SIG-M5 (cell line): ENCODE measurements around the gene PKD1L1.
"Not testable (repeated sequence)": the region's sequence is repeated elsewhere in the genome, so short reads cannot be mapped to it uniquely, and the experiment has no call there.

Experiments used
- DNase-seq: peaks from one replicate; lab custom pipeline; 2025; lab: John Stamatoyannopoulos, UW

PKD1L1 gene

GRCh38 chr7:47938574-47939165, 9.6 kb downstream of the PKD1L1 start:
- DNase-seq, result no peak

- DNase-seq, result no peak
Observed at GRCh38 chr7:47937711-47938573, 10.3 kb downstream of the PKD1L1 start.

- DNase-seq, result no peak
Observed at GRCh38 chr7:47937065-47937687, 11.1 kb downstream of the PKD1L1 start.

GRCh38 chr7:47936323-47936722, 11.9 kb downstream of the PKD1L1 start:
- DNase-seq, result no peak

GRCh38 chr7:47935336-47935735, 12.9 kb downstream of the PKD1L1 start:
- DNase-seq, result no peak

GRCh38 chr7:47934831-47935230, 13.4 kb downstream of the PKD1L1 start:
- DNase-seq, result no peak

- DNase-seq, result no peak
Observed at GRCh38 chr7:47933215-47933614, 15.1 kb downstream of the PKD1L1 start.

- DNase-seq, result no peak
Observed at GRCh38 chr7:47932466-47933037, 15.7 kb downstream of the PKD1L1 start.

- DNase-seq, result no peak
Observed at GRCh38 chr7:47932016-47932415, 16.2 kb downstream of the PKD1L1 start.

GRCh38 chr7:47931005-47932004, 17.0 kb downstream of the PKD1L1 start:
- no peak for DNase-seq

- DNase-seq, result no peak
Observed at GRCh38 chr7:47924266-47924665, 24.0 kb downstream of the PKD1L1 start.

- not testable (repeated sequence) for DNase-seq
Observed at GRCh38 chr7:47923081-47923875, 25.0 kb downstream of the PKD1L1 start.

GRCh38 chr7:47916514-47916913, 31.8 kb downstream of the PKD1L1 start:
- DNase-seq, result not testable (repeated sequence)

GRCh38 chr7:47915616-47915976, 32.7 kb downstream of the PKD1L1 start:
- DNase-seq, result no peak

GRCh38 chr7:47914717-47915615, 33.3 kb downstream of the PKD1L1 start:
- no peak for DNase-seq

- DNase-seq, result no peak
Observed at GRCh38 chr7:47912332-47912731, 35.9 kb downstream of the PKD1L1 start.

GRCh38 chr7:47908720-47909119, 39.5 kb downstream of the PKD1L1 start:
- DNase-seq, result no peak

- no peak for DNase-seq
Observed at GRCh38 chr7:47907981-47908616, 40.2 kb downstream of the PKD1L1 start.

GRCh38 chr7:47906883-47907282, 41.4 kb downstream of the PKD1L1 start:
- no peak for DNase-seq
